GM19455 (cell line): ENCODE measurements around the gene VPS29.
"Not testable (repeated sequence)": the region's sequence is repeated elsewhere in the genome, so short reads cannot be mapped to it uniquely, and the experiment has no call there.

Experiments used
- ATAC-seq: cut with Tn5 transposase; IDR thresholded peaks from one replicate; pipeline ENCODE4 v1.9.1; 2021; ENCODE audit not compliant: unreplicated experiment

The VPS29 gene

DNA sequence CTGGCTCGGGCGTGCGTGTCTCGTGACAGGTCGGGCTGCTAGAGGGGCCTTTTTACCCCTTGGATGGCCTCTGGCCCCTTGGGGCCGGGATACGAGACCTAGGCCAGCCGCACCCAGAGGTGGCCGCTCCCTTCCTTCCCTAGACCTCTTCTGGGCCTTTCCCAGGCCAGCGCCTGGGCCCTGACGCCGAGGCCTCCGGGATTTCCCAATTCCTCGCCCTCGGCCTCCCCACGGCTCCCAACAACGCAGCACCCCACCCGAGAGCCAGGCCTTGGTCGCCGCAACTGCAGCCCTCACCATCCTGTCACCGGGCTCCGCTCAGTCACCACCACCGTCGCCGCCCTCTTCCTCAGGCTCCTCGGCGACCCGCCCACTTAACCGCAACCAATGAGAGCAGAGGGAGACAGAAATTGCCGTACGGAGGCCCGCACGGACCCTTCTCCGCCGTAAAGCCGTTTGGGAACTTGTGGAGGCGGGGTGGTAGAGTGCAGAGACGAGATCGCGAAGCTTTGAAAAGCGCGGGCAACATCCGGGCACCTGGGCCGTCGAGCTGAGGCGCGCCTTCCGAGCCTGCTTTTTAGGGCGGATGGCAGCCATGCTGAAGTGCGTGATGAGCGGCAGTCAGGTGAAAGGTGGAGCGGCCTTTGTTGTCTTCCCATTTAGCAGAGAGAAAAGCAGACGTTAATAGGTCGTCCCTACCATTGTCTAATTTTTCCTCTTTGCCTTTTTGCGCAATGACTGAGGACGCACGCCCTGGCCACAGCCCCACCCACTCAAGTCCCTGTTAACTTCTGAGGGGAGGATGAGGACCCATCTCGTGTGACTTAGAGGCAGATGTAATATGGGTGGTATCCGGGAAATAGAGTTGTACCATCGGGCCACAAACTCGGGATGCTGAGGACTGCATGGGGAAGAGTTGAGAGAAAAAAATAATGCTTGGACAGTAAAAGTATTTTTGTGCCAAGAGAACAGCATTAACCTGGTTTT is at the start of gene VPS29, which contains the start of gene RAD9B:
TSS of gene VPS29 (minus strand) at position 360 of the 987 bp plus-strand sequence. CDS start at position 300, 60 bp downstream.
TSS of gene RAD9B (plus strand) at position 580 of the 987 bp plus-strand sequence. CDS start at position 587, 7 bp downstream.
- peak; percentile 93 for ATAC-seq

DNA sequence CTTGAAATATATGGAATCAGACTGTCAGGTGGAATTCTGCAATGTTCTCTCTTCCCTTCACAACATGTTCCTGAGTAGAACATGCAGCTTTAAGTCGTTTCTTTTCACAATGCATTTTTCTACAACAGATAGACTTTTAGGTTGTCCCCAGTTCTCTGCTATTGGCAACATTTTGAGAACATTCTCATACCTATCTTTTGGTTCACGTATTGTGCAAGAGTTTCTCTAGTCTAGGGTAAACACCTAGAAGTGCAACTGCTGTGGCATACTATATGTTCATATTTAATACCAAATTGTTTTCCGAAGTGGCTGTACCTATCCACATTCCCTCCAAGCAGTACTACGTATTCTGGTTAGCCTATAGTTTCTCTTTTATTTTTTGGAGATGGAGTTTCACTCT is 49.1 kb upstream of the VPS29 start:
- ATAC-seq = no peak

DNA sequence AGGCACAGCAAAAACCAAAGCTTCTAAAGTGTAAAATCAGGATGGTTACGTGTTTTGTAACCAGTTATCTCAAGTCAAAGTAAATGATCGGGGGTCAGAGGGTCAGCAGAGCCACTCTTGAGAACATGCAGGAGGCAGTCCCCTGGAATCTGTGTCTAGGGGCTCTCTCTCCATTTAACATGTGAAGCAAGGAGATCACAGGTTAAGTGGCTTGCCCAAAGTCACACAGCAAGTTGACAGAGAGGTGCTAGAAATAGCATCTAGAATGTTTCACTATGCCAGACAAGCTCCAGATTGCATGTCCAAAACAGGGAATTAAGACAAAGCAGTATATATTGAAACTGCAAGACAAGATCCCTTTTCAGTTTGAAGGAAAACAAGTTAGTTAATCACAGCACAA is 47.8 kb upstream of the VPS29 start:
- no peak for ATAC-seq

DNA sequence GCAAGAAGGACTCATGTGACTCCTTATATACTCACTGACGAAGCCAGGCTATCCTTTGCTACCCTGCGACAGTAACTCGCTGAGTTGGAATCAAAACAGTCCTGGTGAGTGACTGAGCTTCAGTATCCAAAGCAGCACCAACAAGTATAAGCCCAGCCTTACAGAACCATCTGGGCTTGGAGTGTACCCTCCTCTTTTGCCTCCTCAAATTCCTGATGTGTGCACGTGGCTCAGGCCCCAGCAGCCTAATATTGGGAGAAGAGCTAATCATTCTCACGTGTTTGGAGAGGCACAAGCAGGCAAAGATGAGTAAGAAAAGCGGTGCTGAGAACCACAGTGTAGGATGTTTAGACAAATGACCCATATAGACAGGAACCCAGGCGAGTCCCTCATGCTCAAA is 46.8 kb upstream of the VPS29 start:
- ATAC-seq = no peak

DNA sequence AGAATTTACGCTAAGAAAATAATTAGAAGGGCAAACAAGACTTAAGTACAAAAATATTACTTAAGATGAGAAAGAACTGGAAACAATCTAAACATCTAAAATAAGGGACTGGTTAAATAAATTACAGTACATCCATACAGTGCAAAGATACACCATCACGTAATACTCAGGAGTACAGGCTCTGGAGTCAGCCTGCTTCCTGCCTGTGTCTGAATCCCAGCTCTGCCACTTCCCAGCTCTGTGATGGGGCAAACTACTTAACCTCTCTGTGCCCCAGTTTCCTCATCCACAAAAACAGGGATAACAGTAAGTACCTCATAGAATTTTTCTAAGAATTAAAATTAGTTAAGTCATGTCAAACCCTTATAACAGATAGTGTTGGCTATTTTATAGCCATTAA is 45.2 kb upstream of the VPS29 start:
- ATAC-seq = no peak

DNA sequence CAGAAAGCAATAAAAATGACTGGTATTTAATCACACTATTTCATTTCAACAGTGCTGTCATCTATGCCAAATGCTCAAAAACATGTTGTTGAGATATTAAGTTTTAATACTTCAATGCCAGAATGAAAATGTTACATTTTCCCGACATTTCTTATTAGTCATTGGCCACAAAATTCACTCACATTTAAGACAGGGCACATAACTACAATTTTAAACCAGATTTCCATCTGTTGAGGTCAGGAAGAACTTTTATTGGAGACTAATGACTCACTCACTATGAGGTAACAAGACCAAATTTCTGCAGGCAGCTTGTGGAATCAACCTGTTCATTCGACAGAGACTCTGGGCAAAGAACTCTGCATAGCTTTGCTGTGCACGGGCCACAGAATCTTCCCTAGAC is 44.4 kb upstream of the VPS29 start:
- ATAC-seq = no peak

DNA sequence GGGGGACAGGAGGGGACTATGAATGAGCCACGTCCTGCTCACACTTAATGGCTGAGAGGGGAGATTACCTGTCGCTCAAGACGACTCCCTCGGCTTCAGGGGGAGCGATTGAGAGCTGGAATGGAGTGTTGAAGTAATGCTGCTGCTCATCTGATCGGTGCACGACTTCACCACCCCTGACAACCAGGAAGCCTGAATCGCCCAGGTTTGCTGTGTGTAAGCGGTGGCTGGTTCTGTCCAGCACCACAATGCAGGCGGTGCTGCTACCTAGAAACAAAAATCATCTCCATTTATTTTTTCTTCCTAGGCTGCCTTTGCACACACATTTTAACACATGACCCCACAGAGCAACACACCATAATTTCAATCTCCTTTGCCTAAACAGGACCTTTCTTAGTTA is 43.9 kb upstream of the VPS29 start:
- no peak for ATAC-seq

DNA sequence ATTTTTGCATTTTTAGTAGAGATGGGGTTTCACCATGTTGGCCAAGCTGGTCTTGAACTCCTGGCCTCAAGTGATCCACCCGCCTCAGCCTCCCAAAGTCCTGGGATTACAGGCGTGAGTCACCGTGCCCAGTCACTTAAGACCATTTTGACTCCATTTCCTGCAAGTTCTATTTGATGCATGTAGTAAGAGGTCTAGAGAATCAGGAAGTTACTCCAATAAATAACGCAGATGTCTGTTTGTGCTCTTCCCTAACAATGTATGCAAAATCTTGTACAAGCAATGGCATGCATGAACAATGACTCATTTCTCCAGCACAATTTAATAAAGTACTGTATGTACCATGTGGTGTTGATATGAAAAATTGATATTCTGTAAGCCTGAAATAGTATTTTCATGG is 43.3 kb upstream of the VPS29 start:
- ATAC-seq = not testable (repeated sequence)

DNA sequence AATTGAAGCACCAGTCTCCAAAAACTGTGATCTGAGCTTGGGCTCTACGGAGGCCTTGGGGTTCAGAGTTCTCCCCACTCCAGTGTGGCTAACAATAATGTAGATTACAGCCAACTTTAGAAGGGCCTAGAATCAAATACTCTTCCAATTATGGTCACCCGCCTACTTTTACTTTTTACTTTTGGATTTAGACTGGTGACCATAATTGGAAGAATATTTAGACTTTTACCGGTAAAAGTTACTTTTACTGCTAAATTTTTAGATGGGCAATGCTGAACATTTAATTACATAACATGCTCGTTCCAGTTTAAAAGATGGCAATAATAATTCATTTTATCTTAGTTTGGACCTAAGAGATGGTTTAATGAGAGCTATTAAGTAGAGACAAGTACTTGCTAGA is 42.1 kb upstream of the VPS29 start:
- no peak for ATAC-seq

DNA sequence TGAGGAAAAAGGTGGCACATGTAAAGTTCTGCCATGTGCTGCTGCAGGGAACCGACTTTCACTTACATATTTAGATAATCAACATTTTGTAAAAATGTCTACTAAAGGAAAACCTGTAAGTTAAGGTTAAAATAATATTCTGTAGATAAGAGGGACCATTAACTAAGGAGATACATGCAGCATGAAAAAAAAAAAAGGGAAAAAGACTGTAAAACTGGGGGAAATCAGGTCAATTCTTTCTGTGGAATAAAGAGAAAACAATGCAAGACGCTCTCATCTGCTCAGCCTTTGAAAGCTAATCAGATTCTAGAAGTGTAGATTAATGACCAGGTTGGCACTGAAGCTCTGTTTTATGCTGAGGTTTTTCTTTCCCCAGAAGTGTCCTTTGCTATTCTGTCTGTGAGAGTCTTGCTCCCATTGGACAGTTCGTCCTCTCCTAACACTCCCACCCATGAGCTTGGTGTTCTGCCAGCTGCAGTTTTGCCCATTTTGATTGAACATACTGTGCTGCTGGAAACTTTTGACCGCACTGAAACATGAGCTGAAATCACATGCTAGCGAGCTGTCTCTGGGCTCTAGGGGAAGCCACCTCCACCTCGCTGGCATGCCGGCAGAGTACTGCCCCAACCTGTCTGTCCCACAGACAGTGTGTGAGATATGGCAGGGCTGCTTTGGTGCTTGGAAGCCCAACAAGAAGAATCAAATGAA is 41.5 kb upstream of the VPS29 start:
- no peak for ATAC-seq

DNA sequence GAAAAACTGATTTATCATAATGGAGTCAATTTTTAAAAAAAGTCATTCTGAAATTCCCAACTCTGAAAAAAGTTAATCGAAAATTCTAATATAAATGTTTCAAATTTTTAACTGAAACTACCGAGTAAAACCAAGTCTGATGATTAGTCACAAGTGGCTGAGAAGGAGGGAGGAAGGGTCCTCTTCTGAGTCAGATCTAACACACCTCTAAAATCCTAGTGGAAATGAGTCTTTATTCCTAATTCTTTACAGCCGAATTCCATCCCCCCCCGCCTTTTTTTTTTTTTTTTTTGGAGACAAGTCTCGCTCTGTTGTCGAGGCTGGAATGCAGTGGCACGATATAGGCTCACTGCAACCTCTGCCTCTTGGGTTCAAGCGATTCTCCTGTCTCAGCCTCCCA is 38.1 kb upstream of the VPS29 start:
- ATAC-seq = no peak

DNA sequence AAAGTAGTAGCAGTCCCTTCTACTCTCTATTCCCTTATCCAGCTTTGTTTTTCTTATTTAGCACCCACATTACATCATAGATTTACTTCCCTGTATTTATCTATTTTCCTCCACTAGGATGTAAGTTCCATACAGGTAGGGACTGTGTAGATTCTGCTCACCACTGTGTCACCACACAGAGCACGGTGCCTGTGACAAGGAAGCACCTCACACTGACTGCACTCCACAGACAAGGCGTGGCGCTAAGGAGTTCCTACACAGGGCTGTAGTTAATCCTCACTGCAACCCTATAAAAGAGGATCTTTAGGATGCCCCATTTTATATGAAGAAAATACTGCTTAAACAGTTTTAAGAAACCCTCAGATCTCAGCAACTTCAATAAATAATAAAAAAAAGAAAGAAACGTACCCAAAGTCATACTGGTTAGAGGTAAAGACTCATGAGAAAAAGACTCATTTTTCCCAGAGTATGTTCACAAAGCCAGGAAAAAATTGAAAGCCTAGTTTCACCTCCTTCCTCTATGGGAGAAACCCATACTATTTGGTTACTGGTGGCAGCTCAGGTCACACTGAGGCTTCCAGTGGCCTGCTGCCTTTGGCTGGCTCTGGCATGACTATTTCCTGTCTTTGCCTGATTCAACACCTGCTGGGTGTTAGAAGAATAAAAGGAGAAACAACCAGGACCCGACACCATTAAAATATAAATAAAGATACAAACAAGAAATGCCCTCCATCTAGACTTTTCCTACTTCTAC is 37.1 kb upstream of the VPS29 start:
- ATAC-seq = no peak

DNA sequence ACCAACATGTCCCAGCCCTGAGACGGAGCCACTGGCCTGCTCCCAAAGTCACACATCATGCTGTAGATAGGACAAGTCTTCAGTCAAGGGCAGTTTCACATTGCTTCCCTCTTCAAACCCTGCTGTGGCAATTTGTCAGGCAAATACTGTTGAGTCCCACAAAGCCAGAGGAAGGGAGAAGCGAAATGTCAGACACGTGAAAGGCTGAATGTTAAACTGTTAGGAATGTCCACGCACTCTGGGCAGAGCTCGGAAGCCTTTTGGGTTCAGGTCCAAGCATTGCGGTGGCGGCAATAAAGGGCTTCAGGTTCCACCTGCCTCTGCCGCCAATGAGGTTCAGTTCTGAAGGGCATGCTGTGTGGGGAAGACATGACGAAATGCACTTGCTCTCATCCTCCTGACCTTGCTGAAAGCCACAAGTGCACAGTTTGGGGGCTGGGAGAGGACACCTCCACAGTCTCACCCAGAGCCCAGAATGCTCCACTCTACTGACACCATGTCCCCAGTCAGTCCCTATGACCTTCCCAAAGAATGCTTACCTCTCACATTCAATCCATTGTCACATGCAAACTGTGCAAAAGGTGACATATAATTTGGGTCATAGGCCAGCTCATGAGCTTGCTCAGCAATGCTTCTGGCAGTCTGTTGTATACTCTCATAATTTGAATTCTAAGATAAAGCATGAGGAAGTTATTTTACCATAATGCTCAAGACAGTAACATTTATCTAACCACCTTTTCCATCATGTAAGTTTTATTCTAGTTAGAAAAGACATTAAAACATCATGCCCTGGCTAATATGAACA is 35.9 kb upstream of the VPS29 start:
- no peak for ATAC-seq

DNA sequence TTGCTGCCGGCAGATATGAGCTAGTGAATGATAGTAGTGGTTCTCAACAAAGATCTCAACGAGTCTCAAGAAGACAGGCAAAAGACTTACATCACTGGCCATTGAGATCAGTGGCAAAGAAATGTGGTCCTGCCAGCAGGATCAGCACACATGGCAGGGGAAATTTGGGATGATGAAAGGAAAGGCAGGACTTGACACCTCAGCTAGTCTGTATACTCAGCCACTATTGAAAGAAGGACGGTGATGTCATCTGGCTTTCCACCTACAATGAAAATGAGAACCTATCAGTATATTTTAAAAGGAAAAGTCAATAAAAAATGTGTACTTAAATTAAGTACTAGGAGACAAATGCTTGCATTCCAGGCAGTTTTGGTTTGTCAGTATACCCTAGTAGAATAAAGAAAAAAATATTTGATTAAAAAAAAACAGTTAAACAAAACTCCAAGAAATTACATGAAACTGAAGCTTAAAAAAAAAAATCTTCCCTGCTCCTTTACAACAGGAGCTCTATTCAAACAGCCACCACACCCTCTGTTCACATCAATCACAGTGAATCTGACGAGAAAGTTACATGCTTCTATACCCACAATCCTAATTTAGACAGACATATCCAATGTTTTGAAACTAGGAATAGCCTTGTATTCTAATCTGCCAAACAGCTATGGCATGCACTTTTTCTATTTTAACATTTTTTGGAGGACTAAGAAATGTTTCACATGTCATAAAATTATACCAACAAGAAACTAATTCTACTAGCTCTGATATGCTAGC is 35.1 kb upstream of the VPS29 start:
- ATAC-seq = no peak

DNA sequence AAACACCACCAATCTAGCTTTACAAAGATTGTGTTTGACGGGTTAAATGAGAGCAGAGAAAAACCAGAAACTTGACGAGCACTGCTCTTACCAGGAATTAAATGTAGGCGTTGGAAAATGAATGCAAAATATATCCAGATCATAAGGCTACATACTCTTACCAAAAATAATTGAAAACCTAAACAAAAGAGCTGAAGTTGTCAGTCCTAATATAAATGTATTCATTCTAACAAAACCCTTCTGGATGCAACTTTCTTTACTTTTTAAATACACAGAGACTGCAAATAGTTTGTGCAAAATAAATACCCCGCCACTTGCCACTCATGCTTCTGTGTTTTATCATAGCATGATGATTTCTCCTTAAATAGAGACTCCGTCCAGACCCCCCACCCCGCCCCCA is 32.9 kb upstream of the VPS29 start:
- no peak for ATAC-seq

DNA sequence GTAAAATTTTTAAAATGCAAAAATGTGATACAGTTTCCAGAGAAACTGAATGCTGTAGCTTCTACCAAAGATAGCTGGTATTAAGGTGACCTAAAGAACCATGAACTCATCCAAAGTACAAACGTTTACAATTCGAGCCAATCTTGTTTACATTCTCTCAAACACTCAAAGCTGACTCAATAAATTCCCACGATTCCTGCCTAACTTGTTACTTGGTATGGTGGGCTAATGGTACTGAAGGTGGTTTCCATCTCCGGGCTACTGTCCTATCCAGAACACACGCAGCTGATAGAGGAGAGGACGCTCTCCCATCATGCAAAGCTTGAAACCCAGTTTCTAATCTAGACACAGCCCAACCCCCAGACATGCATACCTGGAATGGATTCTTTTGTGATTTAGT is 31.7 kb upstream of the VPS29 start:
- ATAC-seq = no peak

DNA sequence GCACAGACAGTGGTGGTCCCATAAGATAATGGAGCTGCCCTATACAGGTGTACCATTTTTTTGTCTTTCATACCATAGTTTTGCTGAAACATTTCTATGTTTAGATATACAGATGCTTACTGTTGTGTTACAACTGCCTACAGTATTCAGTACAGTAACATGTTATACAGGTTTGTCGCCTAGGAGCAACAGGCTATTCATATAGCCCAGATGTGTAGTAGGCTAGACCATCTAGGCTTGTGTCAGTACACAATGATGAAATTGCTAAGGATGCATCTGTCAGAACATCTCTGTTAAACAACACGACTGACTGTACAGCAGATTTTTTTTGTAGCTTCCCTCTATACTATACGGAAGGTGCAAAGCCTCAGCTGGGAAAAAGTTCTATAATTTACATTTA is 30.7 kb upstream of the VPS29 start:
- no peak for ATAC-seq

DNA sequence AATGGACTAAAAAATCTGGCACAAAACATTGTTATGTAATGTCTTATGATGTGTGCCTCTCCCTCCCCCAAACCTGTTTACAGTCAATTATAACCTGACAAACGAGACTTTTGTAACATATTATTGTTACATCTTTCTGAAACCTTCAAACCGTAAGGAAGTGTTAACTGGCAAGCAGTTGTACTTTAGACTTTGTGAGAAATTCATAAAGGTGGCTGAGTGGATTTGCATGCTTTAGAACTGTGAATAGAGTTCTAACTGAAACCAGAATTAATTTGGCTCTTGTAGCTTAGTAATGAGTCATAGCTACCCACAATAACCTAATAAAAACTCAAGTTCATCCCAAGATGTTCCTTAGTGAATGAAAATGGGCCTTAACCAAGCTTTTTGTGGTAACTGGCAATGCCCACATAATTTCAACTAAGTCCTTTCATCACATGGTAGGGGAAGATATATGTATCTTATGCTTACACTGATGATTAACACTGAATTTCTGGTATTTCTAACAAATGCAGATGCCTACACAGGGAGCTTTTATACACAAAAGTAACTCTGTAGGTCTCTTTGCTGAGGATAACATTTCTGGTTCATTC is 29.9 kb upstream of the VPS29 start:
- ATAC-seq = peak; percentile 78

DNA sequence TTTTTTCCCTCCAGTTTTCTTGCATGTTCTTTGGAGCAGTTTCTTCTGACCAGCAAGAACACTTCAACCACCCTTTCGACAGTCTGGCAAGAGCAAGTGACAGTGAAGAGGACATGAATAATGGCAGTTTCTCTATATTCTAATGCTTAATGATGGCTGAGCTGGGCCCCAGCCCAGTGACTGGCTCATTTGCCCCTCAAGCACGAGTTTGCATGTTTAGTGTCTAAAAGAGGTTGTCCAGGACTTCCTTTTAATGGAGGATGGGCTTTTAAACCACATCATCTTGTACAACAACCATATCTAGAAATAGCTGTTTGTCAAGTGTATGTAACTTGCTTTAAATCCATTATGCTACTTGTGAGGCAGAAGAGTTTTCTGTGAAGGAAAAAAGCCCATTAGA is 28.6 kb upstream of the VPS29 start:
- ATAC-seq = no peak
